MCF 10A (cell line): ENCODE data around the gene CADPS. TPM values are rescaled to one million over a fixed set of nuclear protein-coding genes. Genes with fewer than 3 reads are reported as not detected.

Source experiments
- BruUV-seq: library from RNA; stranded (reverse); fragments of 400-500 nt; replicated peaks from 2 replicates; lab custom pipeline; 2021; lab: Mats Ljungman, UMichigan
- CTCF ChIA-PET: fragments of 300-600 bp; sonication (Branson Sonifier 250); formaldehyde crosslinking; extraction: SDS; loops from one replicate; lab custom pipeline; 2021; ENCODE audit warnings: antibody characterized with exemption, inconsistent platforms; lab: Yijun Ruan, JAX
- POLR2A ChIA-PET: fragments of 300-600, 350-650 bp; sonication (Branson Sonifier 250); formaldehyde crosslinking; extraction: SDS; loops from one replicate; lab custom pipeline; 2020; ENCODE audit warnings: antibody characterized with exemption, inconsistent platforms; lab: Yijun Ruan, JAX
- DNase-seq: peaks from one replicate; pipeline ENCODE4 v3.0.0-alpha.2; 2018; ENCODE audit not compliant: unreplicated experiment
- H3K27ac Mint-ChIP-seq: one replicate; pipeline ENCODE4 v1.8.0; 2022; ENCODE audit warnings: mild to moderate bottlenecking, low read depth, mixed read lengths; ENCODE audit not compliant: unreplicated experiment
- H3K27me3 Mint-ChIP-seq: one replicate; pipeline ENCODE4 v1.8.0; 2022; ENCODE audit warnings: mixed read lengths; ENCODE audit not compliant: insufficient read depth, unreplicated experiment
- H3K36me3 Mint-ChIP-seq: one replicate; pipeline ENCODE4 v1.8.0; 2022; ENCODE audit warnings: mild to moderate bottlenecking, moderate library complexity, mixed read lengths; ENCODE audit not compliant: insufficient read depth, unreplicated experiment
- H3K4me1 Mint-ChIP-seq: one replicate; pipeline ENCODE4 v1.8.0; 2022; ENCODE audit warnings: mixed read lengths; ENCODE audit not compliant: insufficient read depth, unreplicated experiment
- H3K4me3 Mint-ChIP-seq: one replicate; pipeline ENCODE4 v1.8.0; 2022; ENCODE audit warnings: mild to moderate bottlenecking, moderate library complexity, mixed read lengths; ENCODE audit not compliant: unreplicated experiment
- H3K9me3 Mint-ChIP-seq: one replicate; pipeline ENCODE4 v1.8.0; 2022; ENCODE audit warnings: mixed read lengths; ENCODE audit not compliant: unreplicated experiment
- intact Hi-C: fragments of 100-400 bp; cut with micrococcal nuclease; formaldehyde crosslinking; loops from 2 replicates; pipeline ENCODE4 v1.14.1; 2022
- total RNA-seq: library from RNA; stranded (reverse); gene quantifications from 2 replicates; pipeline ENCODE4 v1.2.3, GENCODE V29; 2022
- TF ChIP-seq, protein P1 (sequence below): fragments of 200-600 bp; IDR thresholded peaks from one replicate; pipeline ENCODE4 v1.8.0; 2022; ENCODE audit warnings: antibody characterized with exemption, mild to moderate bottlenecking; ENCODE audit not compliant: unreplicated experiment

The CADPS gene
- total RNA-seq, 1 experiment from 2014 or later, result not detected

- ChIA-PET CTCF (interaction anchor here (0.6 to 12.8 kb wide), 8 partner anchors 9 to 568 kb away, joined by 3 to 339 read pairs (median 6); no protein-coding TSS in a partner anchor), POLR2A (no interaction called here)
- Mint-ChIP-seq H3K27ac (no peak overlapping the region), H3K27me3 (no peaks in the 10 kb centered on the region), H3K36me3 (no peaks in the 10 kb centered on the region), H3K4me3 (no peak overlapping the region), H3K9me3 (no peaks in the 10 kb centered on the region), H3K4me1 (no peaks in the 10 kb centered on the region)
- TF ChIP-seq, protein P1, sequence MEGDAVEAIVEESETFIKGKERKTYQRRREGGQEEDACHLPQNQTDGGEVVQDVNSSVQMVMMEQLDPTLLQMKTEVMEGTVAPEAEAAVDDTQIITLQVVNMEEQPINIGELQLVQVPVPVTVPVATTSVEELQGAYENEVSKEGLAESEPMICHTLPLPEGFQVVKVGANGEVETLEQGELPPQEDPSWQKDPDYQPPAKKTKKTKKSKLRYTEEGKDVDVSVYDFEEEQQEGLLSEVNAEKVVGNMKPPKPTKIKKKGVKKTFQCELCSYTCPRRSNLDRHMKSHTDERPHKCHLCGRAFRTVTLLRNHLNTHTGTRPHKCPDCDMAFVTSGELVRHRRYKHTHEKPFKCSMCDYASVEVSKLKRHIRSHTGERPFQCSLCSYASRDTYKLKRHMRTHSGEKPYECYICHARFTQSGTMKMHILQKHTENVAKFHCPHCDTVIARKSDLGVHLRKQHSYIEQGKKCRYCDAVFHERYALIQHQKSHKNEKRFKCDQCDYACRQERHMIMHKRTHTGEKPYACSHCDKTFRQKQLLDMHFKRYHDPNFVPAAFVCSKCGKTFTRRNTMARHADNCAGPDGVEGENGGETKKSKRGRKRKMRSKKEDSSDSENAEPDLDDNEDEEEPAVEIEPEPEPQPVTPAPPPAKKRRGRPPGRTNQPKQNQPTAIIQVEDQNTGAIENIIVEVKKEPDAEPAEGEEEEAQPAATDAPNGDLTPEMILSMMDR, result no peak
- BruUV-seq, result no TSS peak
- no peak for DNase-seq
- intact Hi-C loops, result loop anchor here (10.0 kb wide), 1 partner anchor 305 kb away; no protein-coding TSS in a partner anchor
These were observed 215.6 kb downstream of the CADPS start for GRCh38 chr3:62659660-62660059.

- ChIA-PET POLR2A (no interaction called here), CTCF (interaction anchor here (1.0 to 5.6 kb wide), 3 partner anchors 10 to 33 kb away, joined by 4 to 28 read pairs (median 5); no protein-coding TSS in a partner anchor)
- TF ChIP-seq, protein P1, result no peak
- Mint-ChIP-seq H3K27ac (no peak overlapping the region), H3K4me3 (no peak overlapping the region), H3K4me1 (no peaks in the 10 kb centered on the region), H3K36me3 (no peaks in the 10 kb centered on the region), H3K27me3 (no peaks in the 10 kb centered on the region), H3K9me3 (no peaks in the 10 kb centered on the region)
- no TSS peak for BruUV-seq
- DNase-seq, result no peak
- intact Hi-C loops, result no loop called here
These were observed 219.5 kb downstream of the CADPS start for GRCh38 chr3:62655691-62656063.

DNA sequence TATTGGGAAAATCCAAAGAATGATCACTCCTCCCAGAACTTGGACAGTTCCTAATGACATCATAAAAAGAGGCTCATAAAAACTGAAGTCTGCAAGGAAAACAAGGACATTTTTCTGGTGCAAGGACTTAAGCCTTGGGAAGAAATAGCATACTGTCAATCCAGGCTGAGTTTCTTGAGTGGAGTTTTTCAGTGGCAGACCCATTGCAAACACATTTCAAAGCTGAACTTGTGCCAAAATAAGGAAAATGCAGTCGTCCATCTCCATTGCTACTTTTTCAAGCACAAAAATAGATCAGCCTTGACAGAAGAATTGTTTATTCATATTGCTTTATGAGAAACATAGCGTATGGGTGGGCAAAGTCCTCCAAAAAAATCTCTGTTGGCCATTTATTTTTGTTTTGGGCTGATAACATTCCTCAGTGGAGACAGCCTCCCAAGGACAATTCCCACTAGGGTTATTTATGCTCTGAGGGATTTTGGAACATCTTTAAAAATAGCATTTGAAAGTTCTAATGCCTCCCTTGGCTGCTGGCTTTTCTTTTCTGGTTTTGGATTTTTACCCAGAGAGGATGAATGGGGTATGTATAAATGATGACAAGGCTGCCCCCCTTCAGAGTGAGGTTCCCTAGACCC, 220.0 kb downstream of the CADPS start:
- DNase-seq, result no peak
- Mint-ChIP-seq H3K27ac (no peak overlapping the region), H3K4me3 (no peak overlapping the region), H3K27me3 (no peaks in the 10 kb centered on the region), H3K4me1 (no peaks in the 10 kb centered on the region), H3K9me3 (no peaks in the 10 kb centered on the region), H3K36me3 (no peaks in the 10 kb centered on the region)
- intact Hi-C loops, result no loop called here
- TF ChIP-seq, protein P1, result no peak
- ChIA-PET CTCF (interaction anchor here (5.6 kb wide), 1 partner anchor 11 kb away, joined by 28 read pairs; no protein-coding TSS in a partner anchor), POLR2A (interaction anchor here (0.6 kb wide), 1 partner anchor 573 kb away, joined by 3 read pairs; no protein-coding TSS in a partner anchor)
- no TSS peak for BruUV-seq

GRCh38 chr3:62653796-62654195, 221.4 kb downstream of the CADPS start:
- no peak overlapping the region for H3K4me3 Mint-ChIP-seq
- ChIA-PET CTCF (interaction anchor here (1.0 to 5.6 kb wide), 3 partner anchors 12 to 541 kb away, joined by 3 to 28 read pairs (median 8); no protein-coding TSS in a partner anchor), POLR2A (no interaction called here)
- H3K36me3 Mint-ChIP-seq, result no peaks in the 10 kb centered on the region
- no TSS peak for BruUV-seq
- H3K27ac Mint-ChIP-seq, result no peak overlapping the region
- no peaks in the 10 kb centered on the region for H3K27me3 Mint-ChIP-seq
- intact Hi-C loops, result no loop called here
- TF ChIP-seq, protein P1, result no peak
- no peaks in the 10 kb centered on the region for H3K4me1 Mint-ChIP-seq
- DNase-seq, result no peak
- H3K9me3 Mint-ChIP-seq, result no peaks in the 10 kb centered on the region
